ENCODE results near the gene RBM3. TPM values are rescaled to one million over a fixed set of nuclear protein-coding genes. Genes with fewer than 3 reads are reported as not detected.

The RBM3 gene
- total RNA-seq, 1 donor from 2014 or later: 141 TPM

DNA sequence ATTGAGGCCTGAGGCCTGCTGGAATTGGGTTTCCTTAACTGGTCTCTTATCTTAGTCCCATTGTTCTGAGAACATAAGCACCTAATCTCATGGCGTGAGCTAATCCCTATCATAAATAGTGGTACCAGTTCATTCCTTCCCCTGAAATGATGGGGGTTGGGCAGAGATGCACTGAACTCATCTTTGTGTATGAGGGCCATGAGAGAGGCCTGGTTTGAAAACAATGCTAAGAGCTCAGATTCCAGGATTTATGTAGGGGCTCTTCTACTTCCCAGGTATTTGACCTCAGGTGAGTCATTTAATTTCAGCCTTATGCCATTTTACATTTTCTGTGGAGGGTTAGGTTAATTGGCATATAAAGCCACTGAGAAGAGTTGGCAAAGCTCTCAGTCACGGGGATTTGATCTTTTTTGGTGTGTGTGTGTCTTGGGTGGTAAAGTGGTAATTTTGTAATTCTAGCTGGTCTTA, 4.4 kb downstream of the RBM3 start:
- DNase-seq: no peak

DNA sequence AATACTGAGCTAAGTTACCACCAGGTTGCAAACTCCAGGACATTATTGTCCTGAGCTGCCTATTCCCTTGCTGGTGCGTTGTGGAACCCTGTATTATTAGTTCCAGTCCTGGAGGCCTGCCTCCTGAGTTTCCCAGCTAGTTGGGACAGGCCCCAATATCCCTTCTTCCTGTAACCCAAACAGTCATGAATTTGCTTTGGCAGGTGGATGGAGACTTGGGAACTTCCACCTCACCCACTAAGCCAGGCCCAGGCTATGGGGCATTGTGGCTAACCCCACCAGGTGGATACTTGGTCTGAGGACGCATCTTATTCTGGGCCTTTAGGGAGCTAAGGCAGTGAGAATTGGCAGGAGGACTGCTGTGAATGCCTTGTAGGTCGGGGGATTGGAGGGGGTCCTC, 5.0 kb downstream of the RBM3 start:
- no peak for DNase-seq

- peak; percentile 18 for DNase-seq
Observed at GRCh38 chrX:48580662-48581061, 6.4 kb downstream of the RBM3 start.

GRCh38 chrX:48584698-48585097, 10.4 kb downstream of the RBM3 start:
- no peak for DNase-seq

DNA sequence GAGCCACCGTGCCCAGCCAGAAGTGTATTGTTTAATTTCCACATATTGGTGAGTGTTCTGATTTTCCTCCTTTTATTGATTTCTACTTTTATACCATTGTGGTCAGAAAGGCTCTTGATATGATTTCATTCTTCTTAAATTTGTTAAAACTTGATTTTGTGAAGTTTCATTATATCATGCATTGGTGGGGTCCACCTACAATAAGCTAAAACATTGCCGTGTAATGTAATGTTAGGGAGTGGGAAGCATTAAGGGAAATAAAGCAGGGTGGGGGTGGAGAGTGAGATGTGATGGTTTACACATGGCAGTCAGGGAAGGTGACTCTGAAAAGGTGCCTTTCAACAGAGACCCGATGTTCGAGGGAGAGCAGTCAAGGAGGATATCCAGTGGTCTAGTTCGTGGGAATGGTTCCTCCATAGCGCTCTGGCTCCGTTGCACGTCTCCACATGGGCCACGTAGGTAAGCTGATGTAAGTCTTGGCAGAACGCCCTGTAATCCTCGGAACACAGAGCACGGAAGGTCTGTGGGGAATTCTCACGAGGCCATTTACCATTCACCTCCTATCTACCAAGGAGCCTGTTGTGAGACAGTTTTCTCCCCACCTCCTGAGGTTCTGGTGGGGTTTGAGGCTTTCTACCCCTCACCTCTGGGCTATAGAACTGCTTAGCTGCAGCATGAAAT, 15.3 kb downstream of the RBM3 start:
- DNase-seq: no peak

DNA sequence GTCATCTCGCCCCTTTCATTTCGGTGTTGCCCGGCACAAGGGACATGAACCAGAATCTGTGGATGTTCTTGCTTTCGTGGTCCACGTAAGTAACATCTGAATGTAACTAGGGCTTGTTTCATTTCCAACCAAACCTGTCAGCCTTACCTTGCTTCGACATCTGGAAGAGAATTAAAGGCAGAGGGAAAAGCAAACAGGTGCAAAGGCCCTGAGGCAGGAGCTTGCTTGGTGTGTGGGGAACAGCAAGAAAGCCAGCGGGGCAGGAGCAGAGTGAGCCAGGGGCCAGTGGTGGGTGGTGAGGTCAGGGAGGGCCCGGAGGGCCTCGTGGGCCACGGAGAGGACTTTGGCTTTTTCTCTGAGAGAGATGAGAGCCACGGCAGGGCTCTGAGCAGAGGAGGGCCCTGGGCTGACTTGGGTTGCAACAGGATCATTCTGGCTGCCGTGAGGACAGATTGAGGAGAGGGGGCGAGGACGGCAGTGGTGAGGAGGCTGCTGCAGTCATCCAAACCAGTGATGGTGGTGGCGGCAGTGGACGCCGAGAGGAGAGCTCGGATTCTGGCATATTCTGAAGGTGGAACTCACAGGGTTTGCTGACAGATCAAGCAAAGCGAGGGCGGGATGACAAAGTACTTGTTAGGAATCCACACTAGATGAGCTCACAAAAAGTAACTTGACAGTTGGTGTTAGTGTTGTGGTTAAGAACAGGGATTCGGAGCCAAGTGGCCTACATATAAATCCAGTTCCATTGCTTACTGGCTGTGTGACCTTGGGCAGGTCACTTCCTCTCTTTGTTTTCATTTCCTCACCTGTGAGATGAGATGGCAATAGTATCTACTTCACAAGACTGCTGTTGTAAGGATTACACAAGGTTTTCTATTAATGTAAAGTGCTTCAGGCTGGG, 16.2 kb downstream of the RBM3 start:
- DNase-seq: no peak

GRCh38 chrX:48591255-48591791, 17.0 kb downstream of the RBM3 start:
- DNase-seq: no peak

- no peak for DNase-seq
Observed at GRCh38 chrX:48592971-48593370, 18.7 kb downstream of the RBM3 start.

- no peak for DNase-seq
Observed at GRCh38 chrX:48595929-48596328, 21.6 kb downstream of the RBM3 start.

DNA sequence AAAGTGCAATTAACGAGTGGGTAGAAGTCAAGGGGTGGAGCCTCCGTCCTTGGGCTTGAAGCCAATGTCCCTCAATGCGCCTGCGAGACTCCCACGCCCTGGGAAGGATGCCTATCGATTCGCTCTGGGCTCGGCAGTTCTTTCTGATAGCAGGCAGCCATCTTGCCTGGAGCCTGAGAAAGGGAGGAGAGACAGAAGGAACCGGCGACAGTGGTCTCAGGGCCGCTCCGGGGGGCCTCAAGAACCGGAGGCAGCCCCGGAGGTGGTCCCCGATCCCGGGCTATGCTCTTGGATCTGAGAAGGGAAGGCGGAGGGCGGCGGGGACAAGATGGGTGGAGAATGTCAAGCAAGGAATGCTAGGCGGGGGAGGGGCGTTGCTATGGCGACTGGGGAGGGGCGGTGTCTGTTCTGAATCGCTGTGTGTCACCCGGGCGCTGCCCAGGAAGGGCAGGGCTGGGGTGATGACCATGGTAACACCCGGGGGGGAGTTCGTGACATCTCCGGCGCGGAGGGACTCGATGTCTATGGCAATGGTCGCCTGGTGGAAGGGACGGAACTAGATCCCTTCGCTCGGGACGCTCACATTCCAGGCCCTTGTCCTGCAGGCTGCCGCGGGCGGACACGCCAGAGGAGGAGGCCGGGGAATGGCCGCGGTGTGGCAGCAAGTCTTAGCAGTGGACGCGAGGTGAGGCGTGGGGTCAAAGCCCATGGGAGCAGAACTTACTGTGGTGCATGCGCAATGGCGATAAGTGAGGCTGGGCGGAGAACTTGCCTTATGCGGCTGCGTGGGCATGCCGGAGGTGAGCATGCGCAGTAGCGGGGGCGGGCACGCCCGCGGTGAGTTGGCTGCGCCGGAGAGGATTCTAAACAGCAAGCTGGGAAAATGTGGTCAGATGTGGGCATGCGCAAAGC, 23.3 kb downstream of the RBM3 start, which contains the start of gene WDR13:
Gene WDR13, plus strand, starts transcription at position 140 of the 912 bp plus-strand sequence. Its CDS starts 505 bp downstream, at position 645.
- DNase-seq: peak; percentile 96

GRCh38 chrX:48598614-48599013, 24.3 kb downstream of the RBM3 start:
- DNase-seq: no peak

- no peak for DNase-seq
Observed at GRCh38 chrX:48599341-48599740, 25.1 kb downstream of the RBM3 start.

DNA sequence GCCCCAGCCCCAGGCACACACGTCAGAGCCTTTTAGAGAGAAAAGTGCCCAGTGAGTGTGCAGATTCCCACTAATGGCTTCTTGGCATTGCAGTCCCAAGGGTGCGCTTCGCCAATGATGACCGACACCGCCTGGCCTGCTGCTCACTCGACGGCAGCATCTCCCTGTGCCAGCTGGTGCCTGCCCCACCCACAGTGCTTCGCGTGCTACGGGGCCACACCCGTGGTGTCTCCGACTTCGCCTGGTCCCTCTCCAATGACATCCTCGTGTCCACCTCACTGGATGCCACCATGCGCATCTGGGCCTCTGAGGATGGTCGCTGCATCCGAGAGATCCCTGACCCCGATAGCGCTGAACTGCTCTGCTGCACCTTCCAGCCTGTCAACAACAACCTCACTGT, 25.9 kb downstream of the RBM3 start:
- DNase-seq: no peak

- DNase-seq: no peak
Observed at GRCh38 chrX:48601741-48602394, 27.6 kb downstream of the RBM3 start.

- DNase-seq: no peak
Observed at GRCh38 chrX:48604701-48605100, 30.4 kb downstream of the RBM3 start.

DNA sequence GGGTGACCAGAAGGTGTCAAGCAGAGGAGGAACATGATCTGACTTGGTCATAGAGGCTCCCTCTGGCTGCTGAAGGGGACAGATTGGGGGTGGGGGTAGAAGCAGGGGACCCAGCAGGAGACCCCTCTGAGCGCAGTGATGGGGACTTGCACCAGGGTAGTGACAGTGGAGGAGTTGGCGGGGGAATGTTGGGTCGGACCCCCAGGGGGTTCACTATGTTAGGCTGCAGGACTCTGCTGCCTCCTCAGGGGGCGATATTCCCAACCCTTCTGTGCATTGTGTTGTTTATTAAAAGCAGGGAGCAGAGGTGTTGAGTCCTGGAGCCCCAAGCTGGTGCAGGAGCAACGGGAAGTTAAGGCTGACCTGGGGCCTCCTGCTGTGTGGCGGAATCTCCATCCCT, 31.8 kb downstream of the RBM3 start:
- DNase-seq: no peak

GRCh38 chrX:48611703-48612102, 37.4 kb downstream of the RBM3 start:
- no peak for DNase-seq

DNA sequence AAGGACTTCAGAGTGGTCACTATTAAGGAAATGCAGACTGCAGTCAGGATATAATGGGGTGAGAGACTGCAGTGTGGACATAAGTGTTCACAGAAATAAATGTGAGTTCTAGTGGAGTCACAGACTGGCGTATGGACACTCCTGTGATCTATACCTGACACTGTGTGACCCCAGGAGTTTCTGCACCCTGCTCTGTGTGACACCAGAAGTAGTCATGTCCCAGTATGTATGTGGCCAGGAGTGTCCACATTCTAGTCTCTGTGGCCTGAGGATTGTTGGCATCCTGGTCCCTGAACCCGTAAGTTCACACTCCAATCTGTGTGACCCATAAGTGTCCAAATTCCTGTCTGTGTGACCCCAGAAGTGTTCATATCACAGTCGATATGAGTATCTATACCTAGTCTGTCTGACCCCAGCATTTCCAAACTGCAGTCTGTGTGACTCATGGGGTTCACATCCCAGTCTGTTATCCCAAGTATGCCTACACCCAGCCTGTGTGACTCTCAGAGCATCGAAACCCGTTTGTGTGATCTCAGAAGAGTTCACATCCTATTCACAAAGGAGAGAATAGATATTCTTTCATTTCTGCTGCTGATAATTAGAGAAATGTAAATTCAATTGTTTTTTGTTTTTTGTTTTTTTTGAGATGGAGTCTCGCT, 39.3 kb downstream of the RBM3 start:
- DNase-seq: no peak

DNA sequence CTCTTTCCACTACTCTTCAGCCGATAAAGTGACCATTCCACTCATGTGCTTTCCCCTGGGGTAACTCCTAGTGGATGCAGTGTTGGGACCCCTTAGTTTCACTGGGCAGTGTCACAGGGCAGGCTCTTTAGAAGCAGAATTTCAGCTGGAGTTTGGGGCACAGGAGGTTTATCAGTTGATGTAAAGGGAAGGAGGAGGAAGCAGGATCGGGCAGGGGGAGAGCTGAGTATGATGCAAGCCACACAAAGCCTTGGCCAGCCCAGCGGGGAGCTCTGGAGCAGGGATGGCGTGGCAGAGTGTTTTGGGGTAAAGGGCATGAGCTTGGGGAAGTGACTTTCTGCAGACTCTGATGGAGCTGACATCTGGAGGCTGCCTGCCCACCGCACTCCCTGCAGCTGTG, 42.3 kb downstream of the RBM3 start:
- DNase-seq: no peak

DNA sequence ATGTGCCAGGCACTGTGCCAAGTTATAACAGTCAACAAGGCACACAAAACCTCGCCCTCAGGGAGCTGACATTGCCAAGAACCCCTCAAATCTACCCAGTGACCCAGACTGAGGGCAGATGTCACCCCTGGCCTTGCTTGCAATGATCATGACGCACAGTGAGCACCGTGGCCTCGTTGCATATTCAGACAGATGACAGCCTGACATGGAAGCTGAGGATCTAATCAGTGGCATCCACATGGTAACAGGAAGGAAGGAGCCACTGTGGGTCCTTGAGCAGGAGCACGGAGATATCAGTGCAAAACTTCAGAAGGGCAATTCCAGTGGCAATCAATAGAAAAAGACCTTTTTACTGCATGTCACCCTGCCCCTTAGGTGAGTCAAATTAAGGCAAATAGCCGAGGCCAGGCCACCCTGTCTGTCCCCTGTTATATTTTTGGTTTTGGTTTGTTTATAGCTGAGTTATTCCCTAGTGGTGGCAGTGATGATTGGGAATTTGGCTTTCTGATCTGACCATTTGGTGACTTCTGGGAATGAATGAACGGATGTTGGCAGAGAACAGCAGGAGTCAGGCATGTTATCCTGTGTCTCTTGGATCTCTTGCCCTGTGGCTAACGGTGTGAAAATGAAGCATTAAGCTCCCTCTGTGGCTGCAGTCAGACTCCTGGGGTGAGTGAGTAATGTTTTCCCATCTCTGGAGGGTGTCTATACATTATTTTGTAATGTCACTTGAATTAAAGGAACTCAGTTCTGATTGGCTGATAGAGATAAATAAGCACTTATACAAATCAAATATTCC, 43.5 kb downstream of the RBM3 start:
- DNase-seq: no peak
